ENCODE data around the gene MED9. TPM values are rescaled to one million over a fixed set of nuclear protein-coding genes. Genes with fewer than 3 reads are reported as not detected.

The MED9 gene
- total and polyA plus RNA-seq, 10 of the 15 experiments (the other 5 are each of a cell fraction or from before 2014, with no cell fraction given), result 1.5 to 22.4 (median 14.8) TPM

- no peak for TF ChIP-seq ZNF592 (IDR thresholded peaks at IDR 0.05)
- no peak for TF ChIP-seq TCF3 (IDR thresholded peaks at IDR 0.05; ENCODE audit: borderline replicate concordance, insufficient read depth, low read depth, low read length)
Measured at GRCh38 chr17:17503566-17504130, 26.8 kb downstream of the MED9 start (continued).

- H3K36me3 ChIP-seq (ENCODE audit: control insufficient read depth in 2 of 2, insufficient read depth in 2 of 2, low read length in 1 of 2), result no peaks in the 10 kb centered on the region
- no peak for FAIRE-seq
- no peaks in the 10 kb centered on the region for H3K4me1 ChIP-seq (ENCODE audit: control insufficient read depth, insufficient read depth, low read length)
- no peaks in the 10 kb centered on the region; a peak in 1 of 4 replicates for H3K27me3 ChIP-seq (replicated peaks in 1 of 2; ENCODE audit: control insufficient read depth in 2 of 2, insufficient read depth in 2 of 2, low read length in 1 of 2)
- no peaks in the 10 kb centered on the region for H3K79me2 ChIP-seq (ENCODE audit: control insufficient read depth, insufficient read depth, low read length)
- ChIA-PET RAD21 (ENCODE audit: unreplicated experiment) (no interaction called here), SMC1A (ENCODE audit: uncharacterized antibody, unreplicated experiment) (no interaction called here), CTCF (no interaction called here), POLR2A (no interaction called here)
- intact Hi-C loops (cut with micrococcal nuclease; ENCODE audit: unreplicated experiment) (no loop called here), in situ Hi-C loops (cut with MboI) (no loop called here)
- no peak overlapping the region for H2AFZ ChIP-seq (ENCODE audit: control insufficient read depth, low read depth, low read length)
- H3K9ac ChIP-seq (ENCODE audit: control insufficient read depth, insufficient read depth, low read length), result no peak overlapping the region
- no peak for ATAC-seq
- no peak overlapping the region for H3K4me2 ChIP-seq (ENCODE audit: control insufficient read depth, insufficient read depth)
- DNase-seq (ENCODE audit: low read depth, low spot score), result no peak
- no TSS peak for BruUV-seq (replicated peaks)
- WGBS (ENCODE audit: insufficient coverage, insufficient replicate concordance, low lambda C conversion rate, missing lambda C conversion rate), result 45% methylated on average over 20 of the region's 20 CpGs
- no peaks in the 10 kb centered on the region for H4K20me1 ChIP-seq (ENCODE audit: control insufficient read depth, insufficient read depth)
- no peak overlapping the region for H3K4me3 ChIP-seq
- H3K9me3 ChIP-seq (replicated peaks; ENCODE audit: control insufficient read depth, insufficient read depth, low read length), result no peaks in the 10 kb centered on the region
- H3K27ac ChIP-seq (ENCODE audit: control insufficient read depth, insufficient read depth), result no peak overlapping the region
- TF ChIP-seq HDAC2 (IDR thresholded peaks at IDR 0.05) (no peak), ZBTB40 (IDR thresholded peaks at IDR 0.05; ENCODE audit: borderline replicate concordance) (no peak), DPF2 (IDR thresholded peaks at IDR 0.05) (no peak), ZNF592 (IDR thresholded peaks at IDR 0.05) (no peak), MEF2B (IDR thresholded peaks at IDR 0.05; ENCODE audit: partially characterized antibody, poor library complexity, severe bottlenecking) (no peak), HCFC1 (IDR thresholded peaks at IDR 0.05; ENCODE audit: low read length) (no peak)
Measured at GRCh38 chr17:17504341-17505140, 27.7 kb downstream of the MED9 start.
